Fibroblast of villous mesenchyme (primary cell): ENCODE data around the gene RPTOR. TPM values are rescaled to one million over a fixed set of nuclear protein-coding genes. Genes with fewer than 3 reads are reported as not detected.

Experiments
- DNase-seq: peaks from one replicate; pipeline ENCODE4 v3.0.0-alpha.2; 2010; ENCODE audit warnings: low read depth
- H3K4me3 ChIP-seq: 2 replicates; pipeline ENCODE4 v1.5.1; 2011; ENCODE audit warnings: low read depth, mild to moderate bottlenecking, low read length
- total RNA-seq: library from RNA; depleted of rRNA; stranded (reverse); fragments of >200 nt; gene quantifications from 2 replicates; pipeline ENCODE4 v1.2.3, GENCODE V29; 2012
- TF ChIP-seq, protein P1 (sequence below): IDR thresholded peaks from 2 replicates; pipeline ENCODE4 v1.5.1; 2012; ENCODE audit warnings: low read depth, mild to moderate bottlenecking, low read length; ENCODE audit not compliant: insufficient read depth

The RPTOR gene
- total RNA-seq, 1 donor: 35.8 TPM

- TF ChIP-seq, protein P1, sequence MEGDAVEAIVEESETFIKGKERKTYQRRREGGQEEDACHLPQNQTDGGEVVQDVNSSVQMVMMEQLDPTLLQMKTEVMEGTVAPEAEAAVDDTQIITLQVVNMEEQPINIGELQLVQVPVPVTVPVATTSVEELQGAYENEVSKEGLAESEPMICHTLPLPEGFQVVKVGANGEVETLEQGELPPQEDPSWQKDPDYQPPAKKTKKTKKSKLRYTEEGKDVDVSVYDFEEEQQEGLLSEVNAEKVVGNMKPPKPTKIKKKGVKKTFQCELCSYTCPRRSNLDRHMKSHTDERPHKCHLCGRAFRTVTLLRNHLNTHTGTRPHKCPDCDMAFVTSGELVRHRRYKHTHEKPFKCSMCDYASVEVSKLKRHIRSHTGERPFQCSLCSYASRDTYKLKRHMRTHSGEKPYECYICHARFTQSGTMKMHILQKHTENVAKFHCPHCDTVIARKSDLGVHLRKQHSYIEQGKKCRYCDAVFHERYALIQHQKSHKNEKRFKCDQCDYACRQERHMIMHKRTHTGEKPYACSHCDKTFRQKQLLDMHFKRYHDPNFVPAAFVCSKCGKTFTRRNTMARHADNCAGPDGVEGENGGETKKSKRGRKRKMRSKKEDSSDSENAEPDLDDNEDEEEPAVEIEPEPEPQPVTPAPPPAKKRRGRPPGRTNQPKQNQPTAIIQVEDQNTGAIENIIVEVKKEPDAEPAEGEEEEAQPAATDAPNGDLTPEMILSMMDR: no peak
- DNase-seq: no peak
- no peak overlapping the region for H3K4me3 ChIP-seq
These were observed 56.5 kb downstream of the RPTOR start for GRCh38 chr17:80601146-80601545.

- TF ChIP-seq, protein P1: no peak
- H3K4me3 ChIP-seq: no peak overlapping the region
- peak; percentile 93 for DNase-seq
These were observed 58.8 kb downstream of the RPTOR start for GRCh38 chr17:80603396-80603795.

- no peak overlapping the region for H3K4me3 ChIP-seq
- DNase-seq: no peak
- TF ChIP-seq, protein P1: no peak
These were observed 59.5 kb downstream of the RPTOR start for GRCh38 chr17:80604009-80604669.

GRCh38 chr17:80604670-80605010, 60.0 kb downstream of the RPTOR start:
- TF ChIP-seq, protein P1: no peak
- no peak overlapping the region for H3K4me3 ChIP-seq
- DNase-seq: no peak

- H3K4me3 ChIP-seq: no peak overlapping the region
- peak; percentile 66 for DNase-seq
- TF ChIP-seq, protein P1: no peak
These were observed 60.9 kb downstream of the RPTOR start for GRCh38 chr17:80605326-80606066.

DNA sequence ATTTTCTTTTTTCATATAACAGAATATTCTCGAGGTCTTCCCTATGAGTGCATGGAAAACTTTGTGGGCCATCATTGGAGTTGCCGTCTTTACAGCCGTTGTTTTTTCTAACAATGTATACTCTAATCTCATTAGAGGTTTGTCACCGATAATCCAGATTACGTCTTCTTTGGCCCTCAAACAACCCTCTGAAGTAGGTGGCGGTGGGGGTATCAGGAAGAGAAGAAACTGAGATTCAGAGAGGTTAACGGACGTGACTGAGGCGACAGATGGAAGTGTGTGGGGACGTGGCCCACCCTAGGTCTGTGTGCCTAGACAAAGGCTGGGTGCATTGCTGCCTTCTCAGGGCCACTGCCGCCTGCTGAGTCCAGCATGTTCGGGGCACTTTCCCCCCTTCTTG, 63.7 kb downstream of the RPTOR start:
- H3K4me3 ChIP-seq: no peak overlapping the region
- DNase-seq: no peak
- TF ChIP-seq, protein P1: no peak
